GM21515 (cell line): ENCODE results near the gene ETNPPL.

Experiments
- ATAC-seq: cut with Tn5 transposase; IDR thresholded peaks from one replicate; pipeline ENCODE4 v1.9.1; 2021; ENCODE audit not compliant: unreplicated experiment

The ETNPPL gene

GRCh38 chr4:108700081-108700757 is 62.6 kb downstream of the ETNPPL start:
- ATAC-seq = no peak

GRCh38 chr4:108696160-108696559 is 66.7 kb downstream of the ETNPPL start:
- no peak for ATAC-seq

GRCh38 chr4:108695062-108695461 is 67.8 kb downstream of the ETNPPL start:
- no peak for ATAC-seq

GRCh38 chr4:108694423-108694822 is 68.4 kb downstream of the ETNPPL start:
- no peak for ATAC-seq

- no peak for ATAC-seq
Measured at GRCh38 chr4:108693819-108694218, 69.0 kb downstream of the ETNPPL start.

- no peak for ATAC-seq
Measured at GRCh38 chr4:108693211-108693610, 69.6 kb downstream of the ETNPPL start.
